GM12878 (cell line): Measurements from ENCODE around the gene ZNF616. TPM values are rescaled to one million over a fixed set of nuclear protein-coding genes. Genes with fewer than 3 reads are reported as not detected.

Experiments
- ATF7 ChIP-seq: fragments of 450-650 bp; IDR thresholded peaks from 2 replicates; pipeline ENCODE4 v1.6.1; 2016; ENCODE audit warnings: low read depth, mild to moderate bottlenecking
- CBX3 ChIP-seq: fragments of 200-600 bp; sonication (generic); IDR thresholded peaks from 2 replicates; pipeline ENCODE4 v1.6.1; 2016; ENCODE audit warnings: low read depth, borderline replicate concordance
- CHD2 ChIP-seq: IDR thresholded peaks from 2 replicates; pipeline ENCODE4 v1.6.1; 2011; ENCODE audit warnings: low read depth, low read length, improper control_type of control experiment, borderline replicate concordance
- CREB1 ChIP-seq: IDR thresholded peaks from 2 replicates; pipeline ENCODE4 v1.6.1; 2012; ENCODE audit warnings: low read depth, mild to moderate bottlenecking, inconsistent platforms
- EZH2 ChIP-seq: IDR thresholded peaks from 2 replicates; pipeline ENCODE4 v1.6.1; 2012; ENCODE audit warnings: low read depth, mild to moderate bottlenecking, control low read depth, inconsistent platforms, low read length, borderline replicate concordance; ENCODE audit not compliant: control insufficient read depth
- FOS ChIP-seq: IDR thresholded peaks from 3 replicates; pipeline ENCODE4 v1.6.1; 2011; ENCODE audit warnings: borderline replicate concordance; ENCODE audit not compliant: insufficient read length; ENCODE audit errors: extremely low read depth
- NBN ChIP-seq: fragments of 450-650 bp; IDR thresholded peaks from 2 replicates; pipeline ENCODE4 v1.6.1; 2016
- NKRF ChIP-seq: fragments of 450-650 bp; conservative IDR thresholded peaks from 2 replicates; pipeline ENCODE4 v1.6.1; 2017; ENCODE audit warnings: mild to moderate bottlenecking, moderate library complexity
- PKNOX1 ChIP-seq: fragments of 450-650 bp; IDR thresholded peaks from 2 replicates; pipeline ENCODE4 v1.6.1; 2016; ENCODE audit warnings: mild to moderate bottlenecking
- POLR2A ChIP-seq: IDR thresholded peaks from 2 replicates; pipeline ENCODE4 v1.6.1; 2011; ENCODE audit warnings: low read depth, mild to moderate bottlenecking, low read length
- POLR2AphosphoS2 ChIP-seq: IDR thresholded peaks from 2 replicates; pipeline ENCODE4 v1.6.1; 2011; ENCODE audit warnings: low read depth, mild to moderate bottlenecking, low read length, improper control_type of control experiment, moderate library complexity
- POU2F2 ChIP-seq: IDR thresholded peaks from 3 replicates; pipeline ENCODE4 v1.6.1; 2011; ENCODE audit warnings: low read depth, mild to moderate bottlenecking, low read length, borderline replicate concordance
- RCOR1 ChIP-seq: conservative IDR thresholded peaks from 2 replicates; pipeline ENCODE4 v1.6.1; 2012; ENCODE audit warnings: low read depth, low read length, improper control_type of control experiment
- SMAD1 ChIP-seq: fragments of 450-650 bp; IDR thresholded peaks from 2 replicates; pipeline ENCODE4 v1.6.1; 2018; ENCODE audit warnings: mild to moderate bottlenecking, low read depth; ENCODE audit not compliant: partially characterized antibody
- SREBF2 ChIP-seq: IDR thresholded peaks from 2 replicates; pipeline ENCODE4 v1.6.1; 2012; ENCODE audit warnings: mild to moderate bottlenecking, low read length
- STAT3 ChIP-seq: IDR thresholded peaks from 2 replicates; pipeline ENCODE4 v1.6.1; 2011; ENCODE audit warnings: low read depth, low read length, improper control_type of control experiment
- ZBED1 ChIP-seq: IDR thresholded peaks from 2 replicates; pipeline ENCODE4 v1.6.1; 2016; ENCODE audit warnings: borderline replicate concordance
- ZZZ3 ChIP-seq: IDR thresholded peaks from 2 replicates; pipeline ENCODE4 v1.6.1; 2011; ENCODE audit warnings: low read depth; ENCODE audit not compliant: control insufficient read depth, insufficient read length
- polyA plus RNA-seq, 11 experiments: library from polyadenylated mRNA; depleted of rRNA in 4 of 11; unstranded in 6 of 11; stranded (reverse) in 5 of 11; fragments of >200 nt; fragmentation: Nextera tagmentation in 4 of 11; fragmentation: Illumina TruSeq in 1 of 11; extraction: Ambion mirVana in 4 of 11; extraction: Trizol in 1 of 11; gene quantifications; 1 replicate in 1 of 11; 2 replicates in 10 of 11; pipeline versions ENCODE4 v1.2.1 to v1.2.3, GENCODE V29; 2011 to 2016; ENCODE audit warnings: inconsistent platforms in 2 of 11, missing spikeins in 2 of 11, low read depth in 1 of 11
- total RNA-seq, 4 experiments: library from RNA; depleted of rRNA in 3 of 4; stranded (reverse); fragments of >200 nt in 3 of 4; fragmentation: Illumina TruSeq in 1 of 4; extraction: Trizol in 1 of 4; gene quantifications; 2 replicates each; pipeline versions ENCODE4 v1.2.1 to v1.2.3, GENCODE V29; 2013 to 2021
- TF ChIP-seq, protein P1 (sequence below): fragments of 450-650 bp; IDR thresholded peaks from 2 replicates; pipeline ENCODE4 v1.6.1; 2017; ENCODE audit warnings: low read depth, mild to moderate bottlenecking, moderate library complexity
- TF ChIP-seq, protein P2 (sequence below): fragments of 450-650 bp; IDR thresholded peaks from 2 replicates; pipeline ENCODE4 v1.6.1; 2017; ENCODE audit warnings: mild to moderate bottlenecking, moderate library complexity

The ZNF616 gene
- total and polyA plus RNA-seq, 10 of the 15 experiments (the other 5 are each of a cell fraction or from before 2014, with no cell fraction given): 1.1 to 5.9 (median 3.8) TPM

- TF ChIP-seq NKRF (0 out of 2 replicates have a peak, but pooled peaks have one; percentile 37), CHD2 (no peak), SREBF2 (no peak), ZBED1 (0 out of 2 replicates have a peak, but pooled peaks have one; percentile 29), EZH2 (no peak), CREB1 (no peak), STAT3 (no peak), POLR2A (no peak; the same call in none of the 2 replicates), SMAD1 (peak; percentile 77), ZZZ3 (no peak), NBN (peak; percentile 80), RCOR1 (0 out of 2 replicates have a peak, but pooled peaks have one; percentile 65), POLR2AphosphoS2 (no peak), PKNOX1 (no peak), FOS (no peak), ATF7 (peak; percentile 70), CBX3 (no peak), POU2F2 (peak; percentile 78)
- TF ChIP-seq, protein P1, sequence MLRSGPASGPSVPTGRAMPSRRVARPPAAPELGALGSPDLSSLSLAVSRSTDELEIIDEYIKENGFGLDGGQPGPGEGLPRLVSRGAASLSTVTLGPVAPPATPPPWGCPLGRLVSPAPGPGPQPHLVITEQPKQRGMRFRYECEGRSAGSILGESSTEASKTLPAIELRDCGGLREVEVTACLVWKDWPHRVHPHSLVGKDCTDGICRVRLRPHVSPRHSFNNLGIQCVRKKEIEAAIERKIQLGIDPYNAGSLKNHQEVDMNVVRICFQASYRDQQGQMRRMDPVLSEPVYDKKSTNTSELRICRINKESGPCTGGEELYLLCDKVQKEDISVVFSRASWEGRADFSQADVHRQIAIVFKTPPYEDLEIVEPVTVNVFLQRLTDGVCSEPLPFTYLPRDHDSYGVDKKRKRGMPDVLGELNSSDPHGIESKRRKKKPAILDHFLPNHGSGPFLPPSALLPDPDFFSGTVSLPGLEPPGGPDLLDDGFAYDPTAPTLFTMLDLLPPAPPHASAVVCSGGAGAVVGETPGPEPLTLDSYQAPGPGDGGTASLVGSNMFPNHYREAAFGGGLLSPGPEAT: peak; percentile 9; the same call in 1 of the 2 replicates
- TF ChIP-seq, protein P2, sequence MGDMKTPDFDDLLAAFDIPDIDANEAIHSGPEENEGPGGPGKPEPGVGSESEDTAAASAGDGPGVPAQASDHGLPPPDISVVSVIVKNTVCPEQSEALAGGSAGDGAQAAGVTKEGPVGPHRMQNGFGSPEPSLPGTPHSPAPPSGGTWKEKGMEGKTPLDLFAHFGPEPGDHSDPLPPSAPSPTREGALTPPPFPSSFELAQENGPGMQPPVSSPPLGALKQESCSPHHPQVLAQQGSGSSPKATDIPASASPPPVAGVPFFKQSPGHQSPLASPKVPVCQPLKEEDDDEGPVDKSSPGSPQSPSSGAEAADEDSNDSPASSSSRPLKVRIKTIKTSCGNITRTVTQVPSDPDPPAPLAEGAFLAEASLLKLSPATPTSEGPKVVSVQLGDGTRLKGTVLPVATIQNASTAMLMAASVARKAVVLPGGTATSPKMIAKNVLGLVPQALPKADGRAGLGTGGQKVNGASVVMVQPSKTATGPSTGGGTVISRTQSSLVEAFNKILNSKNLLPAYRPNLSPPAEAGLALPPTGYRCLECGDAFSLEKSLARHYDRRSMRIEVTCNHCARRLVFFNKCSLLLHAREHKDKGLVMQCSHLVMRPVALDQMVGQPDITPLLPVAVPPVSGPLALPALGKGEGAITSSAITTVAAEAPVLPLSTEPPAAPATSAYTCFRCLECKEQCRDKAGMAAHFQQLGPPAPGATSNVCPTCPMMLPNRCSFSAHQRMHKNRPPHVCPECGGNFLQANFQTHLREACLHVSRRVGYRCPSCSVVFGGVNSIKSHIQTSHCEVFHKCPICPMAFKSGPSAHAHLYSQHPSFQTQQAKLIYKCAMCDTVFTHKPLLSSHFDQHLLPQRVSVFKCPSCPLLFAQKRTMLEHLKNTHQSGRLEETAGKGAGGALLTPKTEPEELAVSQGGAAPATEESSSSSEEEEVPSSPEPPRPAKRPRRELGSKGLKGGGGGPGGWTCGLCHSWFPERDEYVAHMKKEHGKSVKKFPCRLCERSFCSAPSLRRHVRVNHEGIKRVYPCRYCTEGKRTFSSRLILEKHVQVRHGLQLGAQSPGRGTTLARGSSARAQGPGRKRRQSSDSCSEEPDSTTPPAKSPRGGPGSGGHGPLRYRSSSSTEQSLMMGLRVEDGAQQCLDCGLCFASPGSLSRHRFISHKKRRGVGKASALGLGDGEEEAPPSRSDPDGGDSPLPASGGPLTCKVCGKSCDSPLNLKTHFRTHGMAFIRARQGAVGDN: 0 out of 2 replicates have a peak, but pooled peaks have one; percentile 12
Measured at GRCh38 chr19:52188822-52189734, 49.3 kb upstream of the ZNF616 start (continued).
